HG02885 (cell line): ENCODE results near the gene NEURL4.
A peak's percentile ranks its signal among the peaks of the same experiment; 100 is the strongest.

Source experiments
- ATAC-seq: cut with Tn5 transposase; IDR thresholded peaks from one replicate; pipeline ENCODE4 v1.9.1; 2021; ENCODE audit warnings: mild to moderate bottlenecking; ENCODE audit not compliant: unreplicated experiment, poor library complexity

NEURL4 gene

GRCh38 chr17:7281953-7282751, 47.0 kb downstream of the NEURL4 start:
- ATAC-seq, result no peak

DNA sequence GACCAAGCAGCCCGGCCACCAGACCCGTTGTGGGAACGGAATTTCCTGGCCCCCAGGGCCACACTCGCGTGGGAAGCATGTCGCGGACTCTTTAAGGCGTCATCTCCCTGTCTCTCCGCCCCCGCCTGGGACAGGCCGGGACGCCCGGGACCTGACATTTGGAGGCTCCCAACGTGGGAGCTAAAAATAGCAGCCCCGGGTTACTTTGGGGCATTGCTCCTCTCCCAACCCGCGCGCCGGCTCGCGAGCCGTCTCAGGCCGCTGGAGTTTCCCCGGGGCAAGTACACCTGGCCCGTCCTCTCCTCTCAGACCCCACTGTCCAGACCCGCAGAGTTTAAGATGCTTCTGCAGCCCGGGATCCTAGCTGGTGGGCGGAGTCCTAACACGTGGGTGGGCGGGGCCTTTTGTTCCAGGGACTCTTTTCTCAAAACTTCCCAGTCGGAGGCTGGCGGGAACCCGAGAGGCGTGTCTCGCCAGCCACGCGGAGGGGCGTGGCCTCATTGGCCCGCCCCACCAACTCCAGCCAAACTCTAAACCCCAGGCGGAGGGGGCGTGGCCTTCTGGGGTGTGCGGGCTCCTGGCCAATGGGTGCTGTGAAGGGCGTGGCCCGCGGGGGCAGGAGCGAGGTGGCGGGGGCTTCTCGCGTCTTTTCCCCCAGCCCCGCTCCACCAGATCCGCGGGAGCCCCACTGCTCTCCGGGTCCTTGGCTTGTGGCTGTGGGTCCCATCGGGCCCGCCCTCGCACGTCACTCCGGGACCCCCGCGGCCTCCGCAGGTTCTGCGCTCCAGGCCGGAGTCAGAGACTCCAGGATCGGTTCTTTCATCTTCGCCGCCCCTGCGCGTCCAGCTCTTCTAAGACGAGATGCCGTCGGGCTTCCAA, 47.8 kb downstream of the NEURL4 start, which contains the start of gene SLC2A4:
TSS of gene SLC2A4 (plus strand) at position 645 of the 879 bp plus-strand sequence. CDS start at position 862, 217 bp downstream.
- peak; percentile 72 for ATAC-seq

GRCh38 chr17:7280519-7281073, 48.5 kb downstream of the NEURL4 start:
- ATAC-seq, result peak; percentile 67

GRCh38 chr17:7279448-7279847, 49.7 kb downstream of the NEURL4 start:
- ATAC-seq, result no peak

DNA sequence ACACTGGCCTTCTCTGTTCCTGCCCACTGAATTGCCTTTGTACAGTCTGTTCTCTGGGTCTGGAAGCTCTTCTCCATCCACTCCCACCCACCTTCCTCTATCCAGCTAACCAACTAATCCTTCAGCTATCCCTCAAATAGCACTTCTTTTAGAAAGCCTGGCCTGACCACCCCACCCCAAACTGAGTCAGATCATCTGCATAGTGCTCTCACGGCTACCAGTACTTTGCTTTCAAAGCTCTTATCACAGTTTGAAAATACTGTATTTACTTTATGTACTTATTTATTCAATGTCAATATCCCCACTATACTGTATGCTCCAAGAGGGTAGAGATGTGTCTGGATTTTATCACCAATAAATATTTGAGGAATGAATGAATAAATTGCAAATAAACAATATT, 62.4 kb downstream of the NEURL4 start:
- ATAC-seq, result no peak
